HepG2 (cell line): ENCODE data around the gene BEST3. TPM values are rescaled to one million over a fixed set of nuclear protein-coding genes. Genes with fewer than 3 reads are reported as not detected.
A peak's percentile ranks its signal among the peaks of the same experiment; 100 is the strongest.
"Not testable (repeated sequence)": the region's sequence is repeated elsewhere in the genome, so short reads cannot be mapped to it uniquely, and the experiment has no call there.

Experiments used
- ATAC-seq: fragments of 200-7000 bp; cut with Tn5 transposase; 3 replicates; pipeline ENCODE4 v1.9.1; 2020; ENCODE audit warnings: mild to moderate bottlenecking, moderate library complexity
- BruUV-seq: library from RNA; stranded (reverse); fragments of 400-500 nt; replicated peaks from 2 replicates; lab custom pipeline; 2021; lab: Mats Ljungman, UMichigan
- CTCF ChIA-PET: fragments of 300-600 bp; formaldehyde crosslinking; extraction: SDS; loops from one replicate; lab custom pipeline; 2021; ENCODE audit warnings: low total read pairs, inconsistent platforms, low intra/inter-chr PET ratio; lab: Yijun Ruan, JAX
- POLR2A ChIA-PET: fragments of 350-600 bp; sonication (Branson Sonifier 250); formaldehyde crosslinking; loops from one replicate; lab custom pipeline; 2020; ENCODE audit warnings: antibody characterized with exemption, inconsistent platforms; lab: Yijun Ruan, JAX
- DNase-seq: peaks from one replicate; pipeline ENCODE4 v3.0.0-alpha.2; 2015; ENCODE audit warnings: low spot score
- FAIRE-seq: peaks from 3 replicates; lab custom pipeline; 2011; peaks lifted over from hg19 to GRCh38; lab: Jason Lieb, UNC
- H2AFZ ChIP-seq: one replicate; pipeline ENCODE4 v1.6.1; 2011; ENCODE audit warnings: low read length, inconsistent platforms
- H3K27ac ChIP-seq: fragments of 300-600 bp; 3 replicates; pipeline ENCODE4 v1.8.0; 2011; ENCODE audit warnings: mixed run types, mild to moderate bottlenecking, mixed read lengths, low read length, inconsistent platforms; ENCODE audit not compliant: insufficient read depth; ENCODE audit errors: extremely low read length
- H3K27me3 ChIP-seq, 2 experiments: fragments of 200-600 bp in 1 of 2; 2 replicates in 1 of 2; 3 replicates in 1 of 2; pipeline versions ENCODE4 v1.6.0 to v1.8.0; 2011; ENCODE audit warnings: low read length in 2 of 2, mild to moderate bottlenecking in 2 of 2, moderate library complexity in 2 of 2, inconsistent platforms in 1 of 2; ENCODE audit not compliant: insufficient read depth in 2 of 2, control insufficient read depth in 1 of 2
- H3K36me3 ChIP-seq, 2 experiments: fragments of 200-600 bp in 1 of 2; replicated peaks in 1 of 2; 2 replicates in 1 of 2; 3 replicates in 1 of 2; pipeline versions ENCODE4 v1.5.1 to v1.8.0; 2011; ENCODE audit warnings: low read length in 2 of 2, inconsistent platforms in 1 of 2; ENCODE audit not compliant: insufficient read depth in 2 of 2, control insufficient read depth in 1 of 2
- H3K4me1 ChIP-seq: 2 replicates; pipeline ENCODE4 v1.5.1; 2012; ENCODE audit warnings: low read length, inconsistent platforms; ENCODE audit not compliant: insufficient read depth
- H3K4me2 ChIP-seq: 2 replicates; pipeline ENCODE4 v1.6.0; 2011; ENCODE audit warnings: low read depth, low read length, inconsistent platforms
- H3K4me3 ChIP-seq, 3 experiments: fragments of 200-600 bp in 1 of 3; sonication (generic), shearing (Covaris generic) in 1 of 3; replicated peaks in 1 of 3; 2 replicates each; pipeline ENCODE4 v1.5.1; 2011 to 2016; ENCODE audit warnings: low read length in 3 of 3, inconsistent platforms in 2 of 3, low read depth in 2 of 3, mild to moderate bottlenecking in 2 of 3, control low read depth in 1 of 3, mixed read lengths in 1 of 3; ENCODE audit not compliant: insufficient read depth in 1 of 3
- H3K79me2 ChIP-seq: one replicate; pipeline ENCODE4 v1.6.1; 2011; ENCODE audit warnings: low read length, inconsistent platforms; ENCODE audit not compliant: insufficient read depth
- H3K9ac ChIP-seq: 2 replicates; pipeline ENCODE4 v1.6.0; 2011; ENCODE audit warnings: mild to moderate bottlenecking, low read depth, low read length, inconsistent platforms; ENCODE audit not compliant: insufficient read depth
- H3K9me3 ChIP-seq: 2 replicates; pipeline ENCODE4 v1.5.1; 2012; ENCODE audit warnings: mild to moderate bottlenecking, low read length
- H4K20me1 ChIP-seq: 2 replicates; pipeline ENCODE4 v1.6.0; 2011; ENCODE audit warnings: inconsistent platforms, mild to moderate bottlenecking, low read length, moderate library complexity; ENCODE audit not compliant: insufficient read depth
- ARNT2 ChIP-seq: sonication (generic); formaldehyde crosslinking; IDR thresholded peaks from 2 replicates; pipeline ENCODE4 v1.8.0; 2022; ENCODE audit warnings: mild to moderate bottlenecking, low read depth, missing genetic modification reagents, moderate library complexity
- MAF1 ChIP-seq: sonication (generic); formaldehyde crosslinking; IDR thresholded peaks from 2 replicates; pipeline ENCODE4 v1.5.0; 2020; ENCODE audit warnings: missing genetic modification reagents, borderline replicate concordance
- NKX3-1 ChIP-seq: sonication (generic); formaldehyde crosslinking; IDR thresholded peaks from 2 replicates; pipeline ENCODE4 v1.5.0; 2020; ENCODE audit warnings: missing genetic modification reagents
- ZNF775 ChIP-seq: sonication (generic); formaldehyde crosslinking; IDR thresholded peaks from 2 replicates; pipeline ENCODE4 v1.4.0; 2020; ENCODE audit warnings: missing genetic modification reagents, mild to moderate bottlenecking, moderate library complexity, borderline replicate concordance
- WGBS: methylation state at CpG from one replicate; pipeline ENCODE4 v1.1.6; 2017; ENCODE audit warnings: low lambda C conversion rate; 5-methylcytosine and 5-hydroxymethylcytosine counted together
- in situ Hi-C: cut with HindIII; loops from 2 replicates; pipeline ENCODE4 v1.10.0; 2017; ENCODE audit warnings: low pct_unique_long_range_greater_than_20kb; ENCODE audit not compliant: extremely low pct_ligation_motif_present
- intact Hi-C: fragments of 100-400 bp; cut with micrococcal nuclease; formaldehyde crosslinking; loops from one replicate; pipeline ENCODE4 v1.10.0; 2022; ENCODE audit not compliant: unreplicated experiment
- polyA plus RNA-seq, 8 experiments: library from polyadenylated mRNA; depleted of rRNA in 3 of 8; stranded (reverse) in 7 of 8; unstranded in 1 of 8; fragments of >200 nt; fragmentation: Illumina TruSeq in 4 of 8; extraction: Trizol in 4 of 8; gene quantifications; 2 replicates each; pipeline versions ENCODE4 v1.2.1 to v1.2.3, GENCODE V29; 2011 to 2016; ENCODE audit warnings: low read depth in 4 of 8, missing spikeins in 1 of 8, mixed read lengths in 1 of 8; ENCODE audit not compliant: insufficient read depth in 1 of 8
- total RNA-seq, 5 experiments: library from RNA; depleted of rRNA; stranded (reverse); fragments of >200 nt; fragmentation: Illumina TruSeq; extraction: Trizol; gene quantifications; 2 replicates each; pipeline ENCODE4 v1.2.3, GENCODE V29; 2016; ENCODE audit warnings: low read depth in 1 of 5
- TF ChIP-seq, protein P1 (sequence below): sonication (generic); formaldehyde crosslinking; IDR thresholded peaks from 2 replicates; pipeline ENCODE4 v1.5.0; 2020; ENCODE audit warnings: mild to moderate bottlenecking, missing genetic modification reagents, moderate library complexity
- TF ChIP-seq, protein P2 (sequence below): sonication (generic); formaldehyde crosslinking; IDR thresholded peaks from 2 replicates; pipeline ENCODE4 v1.5.0; 2020; ENCODE audit warnings: missing genetic modification reagents, mild to moderate bottlenecking, borderline replicate concordance

BEST3 gene
- total and polyA plus RNA-seq, 2 of the 13 experiments (the other 11 are each of a cell fraction or from before 2014, with no cell fraction given), result not detected

DNA sequence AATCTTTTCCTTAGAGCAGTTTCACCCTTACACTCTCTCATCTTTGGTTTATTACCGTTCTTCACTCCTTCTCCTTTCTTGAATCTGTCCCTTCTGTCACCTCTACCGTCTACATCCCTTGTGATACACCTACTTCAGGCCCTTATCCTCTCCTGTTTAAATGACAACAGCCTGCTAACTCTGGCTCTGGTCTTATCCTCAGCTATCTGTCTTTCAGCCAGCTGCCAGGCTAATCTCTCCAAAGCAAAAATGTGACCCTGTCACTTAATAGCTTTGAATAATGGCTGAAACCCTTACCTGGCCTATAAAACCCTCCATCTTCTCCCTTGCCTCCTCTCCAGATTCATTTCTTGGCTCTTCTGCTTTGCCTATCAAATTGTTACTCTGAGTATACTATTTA, 32.3 kb downstream of the BEST3 start:
- no peak for ATAC-seq
- no peaks in the 10 kb centered on the region for H3K36me3 ChIP-seq

DNA sequence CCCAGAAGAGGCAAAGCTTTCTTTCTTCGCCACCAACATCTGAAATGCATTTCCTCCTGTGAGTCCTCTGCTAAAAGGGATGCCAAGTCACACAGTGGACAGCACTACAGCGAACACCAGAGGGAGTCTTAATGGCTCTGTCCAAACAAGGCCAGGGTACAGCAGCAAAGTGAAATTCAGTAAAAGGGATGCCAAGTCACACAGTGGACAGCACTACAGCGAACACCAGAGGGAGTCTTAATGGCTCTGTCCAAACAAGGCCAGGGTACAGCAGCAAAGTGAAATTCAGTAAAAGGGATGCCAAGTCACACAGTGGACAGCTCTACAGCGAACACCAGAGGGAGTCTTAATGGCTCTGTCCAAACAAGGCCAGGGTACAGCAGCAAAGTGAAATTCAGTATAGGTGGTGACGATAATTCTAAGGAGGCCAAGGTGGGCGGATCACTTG, 34.1 kb downstream of the BEST3 start:
- H4K20me1 ChIP-seq, H3K9ac ChIP-seq, H3K9me3 ChIP-seq, BruUV-seq, in situ Hi-C loops, POLR2A ChIA-PET, H3K27ac ChIP-seq, H3K4me3 ChIP-seq, H3K36me3 ChIP-seq, H3K27me3 ChIP-seq, H3K79me2 ChIP-seq, intact Hi-C loops, CTCF ChIA-PET, DNase-seq, H3K4me1 ChIP-seq, H2AFZ ChIP-seq, H3K4me2 ChIP-seq: not testable (repeated sequence)
- FAIRE-seq (peak; percentile 95), ATAC-seq (peak; percentile 98)
- WGBS, result 30% methylated on average over 5 of the region's 6 CpGs
- TF ChIP-seq, protein P1, sequence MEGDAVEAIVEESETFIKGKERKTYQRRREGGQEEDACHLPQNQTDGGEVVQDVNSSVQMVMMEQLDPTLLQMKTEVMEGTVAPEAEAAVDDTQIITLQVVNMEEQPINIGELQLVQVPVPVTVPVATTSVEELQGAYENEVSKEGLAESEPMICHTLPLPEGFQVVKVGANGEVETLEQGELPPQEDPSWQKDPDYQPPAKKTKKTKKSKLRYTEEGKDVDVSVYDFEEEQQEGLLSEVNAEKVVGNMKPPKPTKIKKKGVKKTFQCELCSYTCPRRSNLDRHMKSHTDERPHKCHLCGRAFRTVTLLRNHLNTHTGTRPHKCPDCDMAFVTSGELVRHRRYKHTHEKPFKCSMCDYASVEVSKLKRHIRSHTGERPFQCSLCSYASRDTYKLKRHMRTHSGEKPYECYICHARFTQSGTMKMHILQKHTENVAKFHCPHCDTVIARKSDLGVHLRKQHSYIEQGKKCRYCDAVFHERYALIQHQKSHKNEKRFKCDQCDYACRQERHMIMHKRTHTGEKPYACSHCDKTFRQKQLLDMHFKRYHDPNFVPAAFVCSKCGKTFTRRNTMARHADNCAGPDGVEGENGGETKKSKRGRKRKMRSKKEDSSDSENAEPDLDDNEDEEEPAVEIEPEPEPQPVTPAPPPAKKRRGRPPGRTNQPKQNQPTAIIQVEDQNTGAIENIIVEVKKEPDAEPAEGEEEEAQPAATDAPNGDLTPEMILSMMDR, result peak; percentile 35

More for the DNA sequence above, 32.3 kb downstream of the BEST3 start:
- no peaks in the 10 kb centered on the region for H3K9me3 ChIP-seq
- DNase-seq, result no peak
- H2AFZ ChIP-seq, result no peak overlapping the region
- in situ Hi-C loops, result no loop called here
- no peaks in the 10 kb centered on the region for H3K4me1 ChIP-seq
- 3% methylated on average over 2 of the region's 2 CpGs for WGBS
- H4K20me1 ChIP-seq, result no peaks in the 10 kb centered on the region
- H3K79me2 ChIP-seq, result no peaks in the 10 kb centered on the region
- TF ChIP-seq NKX3-1 (no peak), MAF1 (no peak), ZNF775 (CRISPR knock-in tag) (no peak), ARNT2 (no peak)
- TF ChIP-seq, protein P2, sequence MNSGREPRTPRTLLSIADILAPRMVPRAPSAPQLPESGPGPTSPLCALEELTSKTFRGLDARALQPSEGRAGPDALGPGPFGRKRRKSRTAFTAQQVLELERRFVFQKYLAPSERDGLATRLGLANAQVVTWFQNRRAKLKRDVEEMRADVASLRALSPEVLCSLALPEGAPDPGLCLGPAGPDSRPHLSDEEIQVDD (CRISPR knock-in tag), result no peak
- no peak overlapping the region for H3K9ac ChIP-seq
- intact Hi-C loops, result no loop called here
- ChIA-PET CTCF (no interaction called here), POLR2A (no interaction called here)
- no peak overlapping the region for H3K4me3 ChIP-seq
- H3K27ac ChIP-seq, result no peak overlapping the region
- FAIRE-seq, result no peak
- no peak overlapping the region for H3K4me2 ChIP-seq
- no TSS peak for BruUV-seq
- H3K27me3 ChIP-seq, result peaks cover 0 to 7% of the 10 kb centered on the region in 2 experiments; a peak in 1 of 5 replicates
